ENCODE measurements around the gene CIZ1.
A peak's percentile ranks its signal among the peaks of the same experiment; 100 is the strongest.
"Not testable (repeated sequence)": the region's sequence is repeated elsewhere in the genome, so short reads cannot be mapped to it uniquely, and the experiment has no call there.

CIZ1 gene

GRCh38 chr9:128145951-128146351 lies 45.4 kb downstream of the CIZ1 start:
- no peak for DNase-seq (ENCODE audit: low read depth, low spot score)

- peak; percentile 65 for DNase-seq (ENCODE audit: low read depth, low spot score)
Observed at GRCh38 chr9:128145536-128145935, 45.8 kb downstream of the CIZ1 start.

- no peak for DNase-seq (ENCODE audit: low read depth, low spot score)
Observed at GRCh38 chr9:128144239-128145181, 46.9 kb downstream of the CIZ1 start.

- DNase-seq (ENCODE audit: low read depth, low spot score), result no peak
Observed at GRCh38 chr9:128143525-128144238, 47.7 kb downstream of the CIZ1 start.

GRCh38 chr9:128142596-128142995 lies 48.8 kb downstream of the CIZ1 start:
- no peak for DNase-seq (ENCODE audit: low read depth, low spot score)

GRCh38 chr9:128142061-128142460 lies 49.3 kb downstream of the CIZ1 start:
- DNase-seq (ENCODE audit: low read depth, low spot score), result no peak

GRCh38 chr9:128141604-128142003 lies 49.8 kb downstream of the CIZ1 start:
- DNase-seq (ENCODE audit: low read depth, low spot score), result no peak

- DNase-seq (ENCODE audit: low read depth, low spot score), result no peak
Observed at GRCh38 chr9:128139621-128140020, 51.8 kb downstream of the CIZ1 start.

GRCh38 chr9:128138001-128138400 lies 53.4 kb downstream of the CIZ1 start:
- no peak for DNase-seq (ENCODE audit: low read depth, low spot score)

- DNase-seq (ENCODE audit: low read depth, low spot score), result no peak
Observed at GRCh38 chr9:128136816-128137793, 54.3 kb downstream of the CIZ1 start.

- DNase-seq (ENCODE audit: low read depth, low spot score), result peak; percentile 36
Observed at GRCh38 chr9:128135561-128135960, 55.8 kb downstream of the CIZ1 start.

GRCh38 chr9:128132139-128132538 lies 59.2 kb downstream of the CIZ1 start:
- DNase-seq (ENCODE audit: low read depth, low spot score), result not testable (repeated sequence)

GRCh38 chr9:128131346-128131745 lies 60.0 kb downstream of the CIZ1 start:
- DNase-seq (ENCODE audit: low read depth, low spot score), result not testable (repeated sequence)

GRCh38 chr9:128130651-128131050 lies 60.7 kb downstream of the CIZ1 start:
- DNase-seq (ENCODE audit: low read depth, low spot score), result not testable (repeated sequence)

- DNase-seq (ENCODE audit: low read depth, low spot score), result not testable (repeated sequence)
Observed at GRCh38 chr9:128129976-128130590, 61.3 kb downstream of the CIZ1 start.

- no peak for DNase-seq (ENCODE audit: low read depth, low spot score)
Observed at GRCh38 chr9:128128836-128129590, 62.4 kb downstream of the CIZ1 start.

- peak; percentile 94 for DNase-seq (ENCODE audit: low read depth, low spot score)
Observed at GRCh38 chr9:128127990-128128835, 63.2 kb downstream of the CIZ1 start.

GRCh38 chr9:128127568-128127989 lies 63.8 kb downstream of the CIZ1 start, which contains the start of gene PTGES2:
TSS of gene PTGES2 (minus strand) at chr9:128127729. CDS start at chr9:128127717, 12 bp downstream.
- no peak for DNase-seq (ENCODE audit: low read depth, low spot score)

Data from ELF-1 (cell line).